ENCODE measurements around the gene JMJD8.

Gene JMJD8

GRCh38 chr16:711548-712320, 27.6 kb upstream of the JMJD8 start (continued):
- TF ChIP-seq ZEB2 (tag by site-specific recombination; IDR thresholded peaks at IDR 0.05) (no peak), ZBTB48 (tag by site-specific recombination; IDR thresholded peaks at IDR 0.05) (no peak), ZNF2 (tag by site-specific recombination; IDR thresholded peaks at IDR 0.05) (0 out of 2 replicates have a peak, but pooled peaks have one; percentile 43), ZNF501 (tag by site-specific recombination; IDR thresholded peaks at IDR 0.05) (no peak), ZFP41 (tag by site-specific recombination; IDR thresholded peaks at IDR 0.05; ENCODE audit: borderline replicate concordance) (no peak), TSHZ1 (tag by site-specific recombination; IDR thresholded peaks at IDR 0.05; ENCODE audit: borderline replicate concordance) (no peak), ZNF266 (tag by site-specific recombination; IDR thresholded peaks at IDR 0.05; ENCODE audit: low read depth) (no peak), ZBTB44 (tag by site-specific recombination; IDR thresholded peaks at IDR 0.05) (no peak), ZNF157 (tag by site-specific recombination; IDR thresholded peaks at IDR 0.05) (no peak), ZNF658 (tag by site-specific recombination; IDR thresholded peaks at IDR 0.05) (no peak), ZNF10 (tag by site-specific recombination; IDR thresholded peaks at IDR 0.05) (no peak), ZNF112 (tag by site-specific recombination; IDR thresholded peaks at IDR 0.05) (no peak), ZFP3 (tag by site-specific recombination; IDR thresholded peaks at IDR 0.05; ENCODE audit: low read depth) (no peak), ZSCAN30 (tag by site-specific recombination; IDR thresholded peaks at IDR 0.05) (peak; percentile 48; the same call in 1 of the 2 replicates), ZNF416 (tag by site-specific recombination; IDR thresholded peaks at IDR 0.05) (no peak), ZNF670 (tag by site-specific recombination; IDR thresholded peaks at IDR 0.05; ENCODE audit: low read depth) (no peak), ZNF626 (tag by site-specific recombination; IDR thresholded peaks at IDR 0.05) (no peak), RBAK (tag by site-specific recombination; IDR thresholded peaks at IDR 0.05) (no peak), ZBTB1 (tag by site-specific recombination; IDR thresholded peaks at IDR 0.05) (no peak), ZNF549 (tag by site-specific recombination; IDR thresholded peaks at IDR 0.05) (no peak), SP7 (tag by site-specific recombination; IDR thresholded peaks at IDR 0.05) (peak; percentile 10; the same call in 1 of the 2 replicates), ZBTB26 (tag by site-specific recombination; optimal IDR thresholded peaks at IDR 0.05) (peak; percentile 15), BCL11A (tag by site-specific recombination; IDR thresholded peaks at IDR 0.05; ENCODE audit: low read depth) (no peak), ZNF354C (tag by site-specific recombination; IDR thresholded peaks at IDR 0.05; ENCODE audit: borderline replicate concordance, low read depth) (no peak), ZNF292 (tag by site-specific recombination; IDR thresholded peaks at IDR 0.05; ENCODE audit: borderline replicate concordance, low read depth) (no peak), ZNF654 (tag by site-specific recombination; IDR thresholded peaks at IDR 0.05; ENCODE audit: low read depth) (peak; percentile 73), ZNF449 (tag by site-specific recombination; IDR thresholded peaks at IDR 0.05) (no peak), ZNF544 (tag by site-specific recombination; IDR thresholded peaks at IDR 0.05) (no peak), KLF1 (tag by site-specific recombination; IDR thresholded peaks at IDR 0.05) (peak; percentile 42; the same call in 1 of the 2 replicates), ZNF677 (tag by site-specific recombination; IDR thresholded peaks at IDR 0.05) (no peak), KLF17 (tag by site-specific recombination; IDR thresholded peaks at IDR 0.05) (peak; percentile 45; the same call in 1 of the 2 replicates)

Measured in HEK293 (cell line).